WTC11 (cell line): Measurements from ENCODE around the gene ADAT2. TPM values are rescaled to one million over a fixed set of nuclear protein-coding genes. Genes with fewer than 3 reads are reported as not detected.

Experiments used
- ATAC-seq: fragments of 200-7000 bp; cut with Tn5 transposase; 2 replicates; pipeline ENCODE4 v1.10.0; 2021; ENCODE audit warnings: mild to moderate bottlenecking, moderate library complexity
- CTCF ChIA-PET: fragments of 300-600 bp; sonication (Branson Sonifier 250); formaldehyde crosslinking; loops from one replicate; lab custom pipeline; 2021; ENCODE audit warnings: antibody characterized with exemption; lab: Charles Lee
- POLR2A ChIA-PET: fragments of 350-600 bp; sonication (Branson Sonifier 250); formaldehyde crosslinking; loops from one replicate; lab custom pipeline; 2021; ENCODE audit warnings: antibody characterized with exemption; lab: Charles Lee
- DNase-seq: peaks from one replicate; pipeline ENCODE4 v3.0.0; 2021; ENCODE audit warnings: low spot score
- H3K27ac Mint-ChIP-seq: 2 replicates; pipeline ENCODE4 v1.8.0; 2021; ENCODE audit warnings: mixed read lengths
- H3K27me3 Mint-ChIP-seq: 2 replicates; pipeline ENCODE4 v1.8.0; 2021; ENCODE audit warnings: low read depth, mild to moderate bottlenecking, moderate library complexity, mixed read lengths
- H3K36me3 Mint-ChIP-seq: 2 replicates; pipeline ENCODE4 v1.8.0; 2021; ENCODE audit warnings: mixed read lengths
- H3K4me1 Mint-ChIP-seq: 2 replicates; pipeline ENCODE4 v1.8.0; 2022; ENCODE audit warnings: mixed read lengths
- H3K4me3 Mint-ChIP-seq: 2 replicates; pipeline ENCODE4 v1.8.0; 2021; ENCODE audit warnings: mild to moderate bottlenecking, moderate library complexity, mixed read lengths
- H3K9me3 Mint-ChIP-seq: 2 replicates; pipeline ENCODE4 v1.8.0; 2021; ENCODE audit warnings: mixed read lengths
- AFF4 ChIP-seq: sonication (generic); formaldehyde crosslinking; IDR thresholded peaks from 2 replicates; pipeline ENCODE4 v1.8.1; 2023; ENCODE audit warnings: mild to moderate bottlenecking, missing genetic modification reagents, borderline replicate concordance
- CDX4 ChIP-seq: fragments of 250-450 bp; sonication (Bioruptor Pico); IDR thresholded peaks from 2 replicates; pipeline ENCODE4 v1.9.0; 2021; ENCODE audit warnings: moderate library complexity, mild to moderate bottlenecking, inconsistent platforms, borderline replicate concordance
- CREB1 ChIP-seq: sonication (generic); formaldehyde crosslinking; IDR thresholded peaks from 2 replicates; pipeline ENCODE4 v1.8.0; 2023; ENCODE audit warnings: mild to moderate bottlenecking, missing genetic modification reagents
- CTCF ChIP-seq: fragments of 200-600 bp; IDR thresholded peaks from 2 replicates; pipeline ENCODE4 v1.8.0; 2022; ENCODE audit warnings: antibody characterized with exemption
- E2F5 ChIP-seq: sonication (generic); formaldehyde crosslinking; IDR thresholded peaks from 2 replicates; pipeline ENCODE4 v1.8.1; 2022; ENCODE audit warnings: mild to moderate bottlenecking, moderate library complexity, missing genetic modification reagents
- EMX1 ChIP-seq: fragments of 250-450 bp; sonication (Bioruptor Pico); IDR thresholded peaks from 2 replicates; pipeline ENCODE4 v1.8.0; 2021; ENCODE audit warnings: mild to moderate bottlenecking
- FOXJ3 ChIP-seq: sonication (generic); formaldehyde crosslinking; IDR thresholded peaks from 2 replicates; pipeline ENCODE4 v1.9.0; 2021; ENCODE audit warnings: missing genetic modification reagents, mild to moderate bottlenecking, borderline replicate concordance
- FOXK1 ChIP-seq: sonication (generic); formaldehyde crosslinking; IDR thresholded peaks from 2 replicates; pipeline ENCODE4 v1.8.0; 2022; ENCODE audit warnings: mild to moderate bottlenecking, moderate library complexity, missing genetic modification reagents
- GRHL2 ChIP-seq: fragments of 250-450 bp; sonication (Bioruptor Pico); IDR thresholded peaks from 2 replicates; pipeline ENCODE4 v1.8.0; 2022; ENCODE audit warnings: mild to moderate bottlenecking, moderate library complexity; ENCODE audit not compliant: insufficient replicate concordance, severe bottlenecking
- IRF2 ChIP-seq: sonication (generic); formaldehyde crosslinking; IDR thresholded peaks from 2 replicates; pipeline ENCODE4 v1.8.0; 2022; ENCODE audit warnings: low read depth, missing genetic modification reagents, borderline replicate concordance
- MAX ChIP-seq: sonication (generic); formaldehyde crosslinking; IDR thresholded peaks from 2 replicates; pipeline ENCODE4 v1.8.0; 2022; ENCODE audit warnings: mild to moderate bottlenecking, missing genetic modification reagents
- MLX ChIP-seq: sonication (generic); formaldehyde crosslinking; IDR thresholded peaks from 2 replicates; pipeline ENCODE4 v1.8.1; 2023; ENCODE audit warnings: mild to moderate bottlenecking, missing genetic modification reagents, moderate library complexity
- NR1H2 ChIP-seq: sonication (generic); formaldehyde crosslinking; IDR thresholded peaks from 2 replicates; pipeline ENCODE4 v1.9.0; 2021; ENCODE audit warnings: mild to moderate bottlenecking, moderate library complexity, missing genetic modification reagents
- PREB ChIP-seq: sonication (generic); formaldehyde crosslinking; IDR thresholded peaks from 2 replicates; pipeline ENCODE4 v1.8.1; 2022; ENCODE audit warnings: mild to moderate bottlenecking, missing genetic modification reagents, moderate library complexity, borderline replicate concordance
- TCF7 ChIP-seq: sonication (generic); formaldehyde crosslinking; IDR thresholded peaks from 2 replicates; pipeline ENCODE4 v1.8.0; 2022; ENCODE audit warnings: mild to moderate bottlenecking, low read depth, missing genetic modification reagents, moderate library complexity
- TEAD4 ChIP-seq: sonication (generic); formaldehyde crosslinking; IDR thresholded peaks from 2 replicates; pipeline ENCODE4 v1.8.0; 2022; ENCODE audit warnings: mild to moderate bottlenecking, missing genetic modification reagents
- TP53 ChIP-seq: sonication (generic); formaldehyde crosslinking; IDR thresholded peaks from 2 replicates; pipeline ENCODE4 v1.8.1; 2023; ENCODE audit warnings: mild to moderate bottlenecking, missing genetic modification reagents
- ZNF423 ChIP-seq: fragments of 250-450 bp; sonication (Bioruptor Pico); IDR thresholded peaks from 2 replicates; pipeline ENCODE4 v2.1.2; 2022; ENCODE audit warnings: mild to moderate bottlenecking, moderate library complexity
- ZNF425 ChIP-seq: fragments of 250-450 bp; sonication (Bioruptor Pico); conservative IDR thresholded peaks from 2 replicates; pipeline ENCODE4 v1.9.0; 2021; ENCODE audit warnings: mild to moderate bottlenecking
- ZSCAN18 ChIP-seq: fragments of 250-450 bp; sonication (Bioruptor Pico); IDR thresholded peaks from 2 replicates; pipeline ENCODE4 v2.1.2; 2022; ENCODE audit warnings: mild to moderate bottlenecking, moderate library complexity
- total RNA-seq: library from RNA; stranded (reverse); gene quantifications from 3 replicates; pipeline ENCODE4 v1.2.3, GENCODE V29; 2021

Gene ADAT2
- total RNA-seq, 1 experiment from 2014 or later = 13.3 TPM

- no peak for TF ChIP-seq TCF7 (CRISPR knock-in tag)
- TF ChIP-seq IRF2 = no peak
- no peak for TF ChIP-seq FOXK1 (CRISPR knock-in tag)
- no peak for TF ChIP-seq ZNF423 (CRISPR knock-in tag)
Observed at GRCh38 chr6:143478479-143479062, 28.1 kb upstream of the ADAT2 start (continued).

GRCh38 chr6:143476545-143476944, 26.1 kb upstream of the ADAT2 start:
- POLR2A ChIA-PET = no interaction called here
- no peak for ATAC-seq
- CTCF ChIA-PET = no interaction called here
- Mint-ChIP-seq H3K4me1 (no peaks in the 10 kb centered on the region), H3K4me3 (no peak overlapping the region), H3K27ac (no peak overlapping the region), H3K36me3 (peaks cover 10% of the 10 kb centered on the region), H3K9me3 (no peaks in the 10 kb centered on the region), H3K27me3 (no peaks in the 10 kb centered on the region)
- no peak for DNase-seq
- TF ChIP-seq FOXJ3 (CRISPR knock-in tag) = no peak
- TF ChIP-seq NR1H2 = no peak
- TF ChIP-seq PREB (CRISPR knock-in tag) = no peak
- TF ChIP-seq ZSCAN18 (CRISPR knock-in tag) = no peak
- TF ChIP-seq MLX (CRISPR knock-in tag) = no peak
- no peak for TF ChIP-seq MAX (CRISPR knock-in tag)
- TF ChIP-seq E2F5 (CRISPR knock-in tag) = no peak
- TF ChIP-seq CDX4 (CRISPR knock-in tag) = no peak
- no peak for TF ChIP-seq TCF7 (CRISPR knock-in tag)
- no peak for TF ChIP-seq TEAD4
- no peak for TF ChIP-seq ZNF425 (CRISPR knock-in tag)
- no peak for TF ChIP-seq TP53 (CRISPR knock-in tag)
- no peak for TF ChIP-seq GRHL2 (CRISPR knock-in tag)
- no peak for TF ChIP-seq CTCF
- TF ChIP-seq AFF4 (CRISPR knock-in tag) = no peak
- TF ChIP-seq CREB1 (CRISPR knock-in tag) = no peak
- TF ChIP-seq EMX1 (CRISPR knock-in tag) = no peak
